Measurements from ENCODE around the gene TMEM108.

Gene TMEM108

DNA sequence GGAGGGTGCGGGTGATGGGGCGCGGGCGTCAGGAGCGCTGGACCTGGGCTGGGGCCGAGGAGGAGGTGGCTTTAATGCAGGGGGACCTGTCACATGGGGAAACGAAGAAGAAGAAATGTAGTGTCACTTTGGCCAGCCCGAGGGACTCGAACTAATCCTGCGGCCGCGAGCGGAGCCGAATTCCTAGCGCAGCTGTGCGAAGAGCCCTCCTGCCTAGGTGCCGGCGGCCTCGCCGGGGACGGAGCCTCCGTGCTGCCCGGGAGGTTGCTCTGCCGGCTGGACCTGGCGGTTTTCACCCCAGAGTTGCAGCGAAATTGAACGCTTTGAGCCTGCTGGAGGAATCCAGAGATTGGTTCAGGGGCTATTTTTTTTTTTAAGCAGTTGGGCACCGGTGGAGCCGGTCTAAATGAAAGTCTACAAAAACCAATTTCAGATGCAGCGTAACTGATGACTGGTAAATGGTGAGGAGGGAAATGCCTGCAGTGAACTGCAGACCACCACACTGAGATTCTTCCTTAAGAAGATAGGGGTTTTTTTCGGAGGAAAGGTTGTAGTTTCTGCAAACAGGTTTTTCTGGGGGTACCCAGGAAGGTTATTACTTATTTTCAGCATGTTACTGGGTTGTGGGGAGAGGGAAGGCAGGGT, 662 bp downstream of the TMEM108 start:
- ChIA-PET POLR2A (no interaction called here), CTCF (no interaction called here)
- TF ChIP-seq FOXK2 (IDR thresholded peaks at IDR 0.05) (no peak), SP1 (IDR thresholded peaks at IDR 0.05) (no peak), FOXM1 (IDR thresholded peaks at IDR 0.05; ENCODE audit: borderline replicate concordance) (no peak), LEF1 (IDR thresholded peaks at IDR 0.05; ENCODE audit: borderline replicate concordance) (no peak), ELF4 (IDR thresholded peaks at IDR 0.05) (no peak), SUZ12 (IDR thresholded peaks at IDR 0.05) (no peak), BHLHE40 (IDR thresholded peaks at IDR 0.05; ENCODE audit: borderline replicate concordance) (no peak), L3MBTL2 (conservative IDR thresholded peaks at IDR 0.05) (no peak), NFRKB (IDR thresholded peaks at IDR 0.05) (no peak), CTBP1 (IDR thresholded peaks at IDR 0.05; ENCODE audit: borderline replicate concordance) (no peak), ARNT (IDR thresholded peaks at IDR 0.05) (no peak), FOXA1 (IDR thresholded peaks at IDR 0.05) (no peak), ZNF384 (IDR thresholded peaks at IDR 0.05) (no peak)
- DNase-seq (ENCODE audit: extremely low spot score) = peak; percentile 38

DNA sequence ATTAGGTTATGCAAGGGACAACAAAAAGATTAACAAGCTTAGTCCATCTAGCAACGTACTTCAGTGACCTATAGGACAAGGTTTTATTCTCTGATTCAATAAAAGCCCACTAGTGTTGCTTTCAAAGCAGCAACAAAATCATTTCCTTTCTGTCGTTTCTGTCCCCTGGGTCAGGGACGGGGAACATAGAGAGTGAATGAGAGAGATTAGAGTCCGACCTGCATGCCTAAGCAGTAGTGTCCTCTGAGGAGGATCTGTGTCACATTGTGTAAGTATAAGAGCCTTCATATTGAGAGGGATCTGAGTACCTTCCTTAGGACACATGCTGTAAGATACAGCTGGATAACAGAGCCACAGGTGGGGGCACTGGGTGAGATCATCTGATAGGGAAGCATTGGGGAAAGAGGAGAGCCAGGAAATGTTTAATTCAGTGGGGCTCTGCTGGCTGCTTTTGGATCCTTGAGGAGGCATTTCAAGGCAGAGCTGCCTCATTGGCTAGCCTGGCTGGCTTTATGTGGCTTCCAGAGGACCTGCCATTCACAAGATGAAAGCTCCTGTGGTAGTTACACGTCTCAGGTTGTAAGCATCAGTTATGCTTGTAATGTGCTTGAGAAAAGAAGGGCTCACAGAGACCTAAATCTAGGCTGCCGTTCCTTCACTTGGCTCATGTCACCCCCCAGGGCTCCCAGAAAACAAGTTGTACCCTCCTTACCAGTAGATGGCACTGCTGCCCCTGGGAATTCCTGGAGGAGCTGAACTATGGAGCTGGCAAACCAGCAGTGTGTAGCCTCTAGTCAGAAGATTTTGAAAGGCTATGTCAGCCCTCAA, 2.7 kb downstream of the TMEM108 start:
- no peak for TF ChIP-seq HDGF (IDR thresholded peaks at IDR 0.05; ENCODE audit: borderline replicate concordance)
- CTCF ChIA-PET = interaction anchor here (0.6 to 2.4 kb wide), 20 partner anchors 9 to 1322 kb away, joined by 3 to 10 read pairs (median 4); partner anchors contain the start of gene BFSP2
- POLR2A ChIA-PET = no interaction called here
- DNase-seq (ENCODE audit: extremely low spot score) = peak; percentile 75

- CTCF ChIA-PET = interaction anchor here (0.6 to 2.4 kb wide), 20 partner anchors 9 to 1322 kb away, joined by 3 to 10 read pairs (median 4); partner anchors contain the start of gene BFSP2
- POLR2A ChIA-PET = no interaction called here
- TF ChIP-seq, protein P1, sequence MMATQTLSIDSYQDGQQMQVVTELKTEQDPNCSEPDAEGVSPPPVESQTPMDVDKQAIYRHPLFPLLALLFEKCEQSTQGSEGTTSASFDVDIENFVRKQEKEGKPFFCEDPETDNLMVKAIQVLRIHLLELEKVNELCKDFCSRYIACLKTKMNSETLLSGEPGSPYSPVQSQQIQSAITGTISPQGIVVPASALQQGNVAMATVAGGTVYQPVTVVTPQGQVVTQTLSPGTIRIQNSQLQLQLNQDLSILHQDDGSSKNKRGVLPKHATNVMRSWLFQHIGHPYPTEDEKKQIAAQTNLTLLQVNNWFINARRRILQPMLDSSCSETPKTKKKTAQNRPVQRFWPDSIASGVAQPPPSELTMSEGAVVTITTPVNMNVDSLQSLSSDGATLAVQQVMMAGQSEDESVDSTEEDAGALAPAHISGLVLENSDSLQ (IDR thresholded peaks at IDR 0.05) = no peak
- TF ChIP-seq BHLHE40 (IDR thresholded peaks at IDR 0.05; ENCODE audit: borderline replicate concordance) = no peak
- no peak for TF ChIP-seq SP1 (IDR thresholded peaks at IDR 0.05)
- no peak for TF ChIP-seq L3MBTL2 (conservative IDR thresholded peaks at IDR 0.05)
- TF ChIP-seq FOXM1 (IDR thresholded peaks at IDR 0.05; ENCODE audit: borderline replicate concordance) = no peak
- TF ChIP-seq ELF4 (IDR thresholded peaks at IDR 0.05) = no peak
- TF ChIP-seq SUZ12 (IDR thresholded peaks at IDR 0.05) = no peak
- no peak for TF ChIP-seq FOXK2 (IDR thresholded peaks at IDR 0.05)
- TF ChIP-seq NFRKB (IDR thresholded peaks at IDR 0.05) = no peak
- TF ChIP-seq CTBP1 (IDR thresholded peaks at IDR 0.05; ENCODE audit: borderline replicate concordance) = no peak
- no peak for TF ChIP-seq FOXA1 (IDR thresholded peaks at IDR 0.05)
- no peak for TF ChIP-seq ZNF384 (IDR thresholded peaks at IDR 0.05)
- no peak for TF ChIP-seq ARNT (IDR thresholded peaks at IDR 0.05)
- TF ChIP-seq TARDBP (IDR thresholded peaks at IDR 0.05) = no peak
- TF ChIP-seq LEF1 (IDR thresholded peaks at IDR 0.05; ENCODE audit: borderline replicate concordance) = no peak
- TF ChIP-seq HDGF (IDR thresholded peaks at IDR 0.05; ENCODE audit: borderline replicate concordance) = no peak
- no peak for DNase-seq (ENCODE audit: extremely low spot score)
These were observed 3.3 kb downstream of the TMEM108 start for GRCh38 chr3:133041524-133041829.

GRCh38 chr3:133042778-133043177, 4.6 kb downstream of the TMEM108 start:
- TF ChIP-seq FOXK2 (IDR thresholded peaks at IDR 0.05) = no peak
- no peak for TF ChIP-seq ZNF384 (IDR thresholded peaks at IDR 0.05)
- TF ChIP-seq TARDBP (IDR thresholded peaks at IDR 0.05) = no peak
- no peak for TF ChIP-seq LEF1 (IDR thresholded peaks at IDR 0.05; ENCODE audit: borderline replicate concordance)
- TF ChIP-seq HDGF (IDR thresholded peaks at IDR 0.05; ENCODE audit: borderline replicate concordance) = no peak
- no peak for TF ChIP-seq ELF4 (IDR thresholded peaks at IDR 0.05)
- no peak for TF ChIP-seq BHLHE40 (IDR thresholded peaks at IDR 0.05; ENCODE audit: borderline replicate concordance)
- TF ChIP-seq ARNT (IDR thresholded peaks at IDR 0.05) = no peak
- no peak for TF ChIP-seq FOXM1 (IDR thresholded peaks at IDR 0.05; ENCODE audit: borderline replicate concordance)
- TF ChIP-seq NFRKB (IDR thresholded peaks at IDR 0.05) = no peak
- TF ChIP-seq L3MBTL2 (conservative IDR thresholded peaks at IDR 0.05) = no peak
- TF ChIP-seq CTBP1 (IDR thresholded peaks at IDR 0.05; ENCODE audit: borderline replicate concordance) = no peak
- TF ChIP-seq, protein P1 (IDR thresholded peaks at IDR 0.05) = no peak
- TF ChIP-seq SUZ12 (IDR thresholded peaks at IDR 0.05) = no peak
- no peak for TF ChIP-seq SP1 (IDR thresholded peaks at IDR 0.05)
- no peak for TF ChIP-seq FOXA1 (IDR thresholded peaks at IDR 0.05)
- DNase-seq (ENCODE audit: extremely low spot score) = no peak
- ChIA-PET CTCF (interaction anchor here (1.3 to 2.4 kb wide), 4 partner anchors 17 to 339 kb away, joined by 5 to 10 read pairs (median 8); no protein-coding TSS in a partner anchor), POLR2A (no interaction called here)

DNA sequence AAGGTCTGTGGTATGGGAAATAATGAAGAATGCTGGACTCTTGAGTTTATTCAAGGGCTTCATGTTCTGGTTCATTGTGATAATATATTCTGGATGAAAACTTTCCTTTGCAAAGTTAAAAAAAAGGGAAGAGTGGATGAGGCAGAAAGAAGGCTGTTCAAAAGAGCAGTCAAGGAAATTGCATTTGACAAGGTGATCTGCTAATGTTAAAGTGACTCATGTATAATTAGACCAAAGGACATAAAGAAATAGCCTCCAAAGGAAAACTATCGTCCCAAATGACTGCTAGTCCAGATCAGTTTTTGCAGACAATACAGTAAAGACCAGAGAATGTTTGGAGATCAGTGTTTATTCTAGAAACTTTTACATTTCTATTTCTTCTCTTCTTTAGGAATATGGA, 9.8 kb downstream of the TMEM108 start:
- DNase-seq (ENCODE audit: extremely low spot score) = no peak
- POLR2A ChIA-PET = no interaction called here
- TF ChIP-seq NFRKB (IDR thresholded peaks at IDR 0.05) = no peak
- TF ChIP-seq CTBP1 (IDR thresholded peaks at IDR 0.05; ENCODE audit: borderline replicate concordance) = no peak
- TF ChIP-seq TARDBP (IDR thresholded peaks at IDR 0.05) = no peak
- no peak for TF ChIP-seq ZNF384 (IDR thresholded peaks at IDR 0.05)
- no peak for TF ChIP-seq L3MBTL2 (conservative IDR thresholded peaks at IDR 0.05)
- TF ChIP-seq HDGF (IDR thresholded peaks at IDR 0.05; ENCODE audit: borderline replicate concordance) = no peak
- no peak for TF ChIP-seq ARNT (IDR thresholded peaks at IDR 0.05)
- no peak for TF ChIP-seq SUZ12 (IDR thresholded peaks at IDR 0.05)
- no peak for TF ChIP-seq LEF1 (IDR thresholded peaks at IDR 0.05; ENCODE audit: borderline replicate concordance)
- TF ChIP-seq ELF4 (IDR thresholded peaks at IDR 0.05) = no peak
- no peak for TF ChIP-seq FOXA1 (IDR thresholded peaks at IDR 0.05)
- TF ChIP-seq FOXK2 (IDR thresholded peaks at IDR 0.05) = no peak
- no peak for TF ChIP-seq SP1 (IDR thresholded peaks at IDR 0.05)
- TF ChIP-seq BHLHE40 (IDR thresholded peaks at IDR 0.05; ENCODE audit: borderline replicate concordance) = no peak
- TF ChIP-seq, protein P1 (IDR thresholded peaks at IDR 0.05) = no peak
- TF ChIP-seq FOXM1 (IDR thresholded peaks at IDR 0.05; ENCODE audit: borderline replicate concordance) = no peak
- CTCF ChIA-PET = no interaction called here
